ENCODE measurements around the gene DCXR.
A peak's percentile ranks its signal among the peaks of the same experiment; 100 is the strongest.

The DCXR gene

GRCh38 chr17:82055023-82055964 lies 17.8 kb upstream of the DCXR start:
- no peak for DNase-seq (ENCODE audit: low spot score)

- DNase-seq (ENCODE audit: low spot score): no peak
Observed at GRCh38 chr17:82054351-82055022, 17.0 kb upstream of the DCXR start.

GRCh38 chr17:82053556-82054263 lies 16.2 kb upstream of the DCXR start:
- no peak for DNase-seq (ENCODE audit: low spot score)

GRCh38 chr17:82053130-82053529 lies 15.6 kb upstream of the DCXR start:
- DNase-seq (ENCODE audit: low spot score): no peak

DNA sequence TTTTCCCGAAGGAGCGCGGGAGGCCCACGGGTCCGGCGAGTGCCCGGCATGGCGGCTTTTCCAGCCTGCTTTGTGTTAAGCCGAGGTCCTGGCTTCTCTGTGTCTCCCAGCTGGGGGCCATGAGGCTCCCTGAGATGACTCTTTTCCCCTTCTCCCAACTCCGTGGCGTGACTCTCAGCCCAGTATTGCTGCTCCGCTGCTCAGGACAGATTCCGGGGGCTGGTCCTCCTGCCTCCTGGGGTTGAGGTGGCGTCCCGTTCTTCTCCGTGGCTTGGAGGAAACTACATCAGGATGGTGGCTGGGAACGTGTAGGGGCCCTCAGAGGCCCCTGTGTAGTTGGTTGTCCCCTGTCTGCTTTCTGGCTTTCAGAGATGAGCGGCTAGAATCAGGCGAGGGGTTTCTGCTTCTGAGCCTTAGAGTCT lies 15.2 kb upstream of the DCXR start:
- DNase-seq (ENCODE audit: low spot score): no peak

GRCh38 chr17:82051776-82052637 lies 14.5 kb upstream of the DCXR start, which contains the start of the genes GPS1 and RFNG:
TSS of gene GPS1 (plus strand) at chr17:82051898. CDS start at chr17:82051932, 34 bp downstream.
TSS of gene RFNG (minus strand) at chr17:82051811. CDS start at chr17:82051766, 45 bp downstream.
- peak; percentile 69 for DNase-seq (ENCODE audit: low spot score)

DNA sequence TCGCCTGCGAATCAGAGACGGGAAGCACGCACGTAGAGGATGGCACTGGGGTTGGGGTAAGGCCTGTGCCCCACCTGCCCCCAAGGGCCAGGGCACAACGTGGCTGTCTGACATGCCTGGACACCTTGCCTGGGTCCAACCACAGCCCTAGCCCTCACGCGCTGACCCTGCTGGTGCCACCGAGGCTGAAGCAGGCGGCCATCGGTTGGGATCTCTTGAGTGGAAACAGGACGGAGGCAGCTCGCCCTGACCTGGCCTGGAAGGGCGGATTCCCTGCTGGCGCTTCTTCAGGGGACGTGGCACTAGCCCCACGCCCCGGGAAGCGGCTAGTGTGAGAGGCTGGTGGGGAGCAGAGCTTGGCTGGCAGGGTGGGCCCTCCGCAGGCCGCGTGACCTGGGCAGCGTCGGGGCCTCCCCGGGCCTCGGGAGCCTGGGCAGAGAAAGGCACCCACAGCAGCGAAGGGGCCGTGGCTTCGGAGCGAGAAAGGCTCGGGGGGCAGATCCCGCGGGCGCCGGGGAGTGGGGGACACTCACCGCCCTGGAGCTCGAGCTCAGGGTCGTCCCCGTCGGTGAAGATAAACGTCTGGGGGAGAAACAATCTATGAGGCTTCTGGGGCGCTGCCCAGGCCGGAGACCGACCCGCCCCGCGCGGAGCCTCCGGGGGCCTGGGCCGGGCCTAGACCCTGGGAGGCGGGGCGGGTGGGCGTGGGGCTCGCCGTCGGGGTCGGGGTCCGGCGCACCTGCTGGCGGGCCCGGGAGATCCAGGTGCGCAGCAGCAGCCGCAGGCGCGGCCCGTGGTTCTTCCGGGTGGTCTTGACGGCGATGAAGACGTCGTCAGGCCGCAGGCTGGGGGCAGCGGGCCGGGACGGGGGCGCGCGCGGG lies 13.5 kb upstream of the DCXR start:
- DNase-seq (ENCODE audit: low spot score): no peak

GRCh38 chr17:82050152-82050760 lies 12.8 kb upstream of the DCXR start:
- DNase-seq (ENCODE audit: low spot score): no peak

DNA sequence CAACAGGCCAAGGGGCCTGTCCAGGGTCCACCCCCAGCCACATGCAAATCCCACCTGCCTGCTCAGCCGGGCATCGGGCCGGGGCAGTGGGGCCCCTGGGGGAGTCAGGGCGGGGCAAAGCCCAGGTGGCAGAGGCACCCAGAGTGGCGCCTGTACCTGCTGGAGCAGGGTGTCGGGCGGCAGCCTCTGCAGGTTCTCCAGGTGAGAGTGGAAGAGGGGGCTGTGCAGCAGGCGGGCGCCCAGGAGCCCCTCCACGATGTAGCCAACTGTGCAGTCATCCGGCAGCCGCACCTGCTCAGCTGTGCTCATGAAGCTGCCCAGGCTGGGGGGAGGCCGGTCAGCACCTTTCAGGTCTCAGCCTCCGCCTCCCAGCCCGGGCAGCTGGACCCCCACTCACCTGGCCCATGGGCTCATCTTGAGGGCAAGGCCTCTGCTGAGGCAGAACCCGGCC lies 12.0 kb upstream of the DCXR start:
- no peak for DNase-seq (ENCODE audit: low spot score)

- DNase-seq (ENCODE audit: low spot score): no peak
Observed at GRCh38 chr17:82049106-82049505, 11.6 kb upstream of the DCXR start.

DNA sequence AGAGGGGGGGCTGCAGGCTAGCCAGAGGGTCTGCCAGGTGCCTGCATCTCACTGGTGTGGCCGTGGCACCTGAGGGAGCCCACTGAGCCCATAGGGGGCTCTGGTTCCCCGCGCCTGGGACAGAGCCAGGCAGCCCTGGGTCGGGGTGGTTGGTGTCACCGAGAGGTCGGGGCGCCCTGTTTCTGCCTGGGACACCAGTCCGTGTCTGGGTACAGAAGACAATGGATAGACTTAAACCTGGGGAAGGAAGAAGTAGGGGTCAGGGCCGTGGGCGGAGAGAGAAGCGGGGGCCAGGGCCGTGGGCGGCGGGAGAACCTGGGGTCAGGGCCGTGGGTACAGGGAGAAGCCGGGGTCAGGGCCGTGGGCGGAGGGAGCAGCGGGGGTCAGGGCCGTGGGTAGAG lies 11.1 kb upstream of the DCXR start:
- DNase-seq (ENCODE audit: low spot score): no peak

GRCh38 chr17:82047914-82048570 lies 10.5 kb upstream of the DCXR start:
- DNase-seq (ENCODE audit: low spot score): no peak

DNA sequence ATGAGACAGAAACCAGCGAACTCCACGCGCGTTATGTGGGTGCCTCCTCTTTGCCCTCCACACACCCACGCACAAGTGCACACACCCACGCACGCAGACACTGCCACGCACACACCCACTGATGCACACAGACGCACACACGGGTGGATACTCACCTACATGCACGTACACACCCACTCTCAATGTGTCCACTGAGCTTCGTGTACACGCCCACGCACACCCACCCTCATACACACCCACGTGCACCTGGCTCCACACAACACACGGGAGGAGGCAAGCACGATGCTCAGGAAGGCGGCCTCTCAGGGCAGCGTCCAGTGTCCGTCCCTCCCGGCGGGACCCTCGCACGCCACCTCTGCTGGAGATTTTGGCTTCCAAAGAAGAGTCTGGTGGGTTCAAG lies 9.9 kb upstream of the DCXR start:
- no peak for DNase-seq (ENCODE audit: low spot score)

GRCh38 chr17:82046903-82047302 lies 9.4 kb upstream of the DCXR start:
- no peak for DNase-seq (ENCODE audit: low spot score)

DNA sequence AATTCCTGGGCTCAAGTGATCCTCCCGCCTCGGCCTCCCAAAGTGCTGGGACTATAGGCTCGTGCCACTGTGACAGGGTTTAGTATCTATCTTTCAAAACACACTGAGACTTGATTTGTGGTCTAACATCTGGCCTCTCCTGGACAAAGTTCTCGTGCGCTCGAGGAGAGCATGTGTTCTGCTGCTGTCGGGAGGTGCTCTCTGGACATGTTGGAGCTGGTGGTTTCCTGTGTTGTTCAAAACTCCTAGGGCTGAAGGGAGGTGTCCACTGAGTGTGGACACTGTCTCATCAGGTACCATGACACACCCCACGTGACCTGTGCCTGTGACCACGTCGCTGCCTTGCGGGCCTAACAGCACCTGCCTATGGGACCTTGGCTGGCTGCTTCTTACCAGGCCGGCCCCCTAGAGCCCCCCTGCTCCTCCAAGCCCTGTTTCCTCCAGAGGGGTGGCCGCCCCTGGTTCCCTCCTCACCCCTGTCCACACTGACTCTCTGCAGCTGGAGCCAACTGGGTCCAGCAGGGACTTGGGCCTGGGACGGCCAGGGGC lies 8.5 kb upstream of the DCXR start:
- no peak for DNase-seq (ENCODE audit: low spot score)

DNA sequence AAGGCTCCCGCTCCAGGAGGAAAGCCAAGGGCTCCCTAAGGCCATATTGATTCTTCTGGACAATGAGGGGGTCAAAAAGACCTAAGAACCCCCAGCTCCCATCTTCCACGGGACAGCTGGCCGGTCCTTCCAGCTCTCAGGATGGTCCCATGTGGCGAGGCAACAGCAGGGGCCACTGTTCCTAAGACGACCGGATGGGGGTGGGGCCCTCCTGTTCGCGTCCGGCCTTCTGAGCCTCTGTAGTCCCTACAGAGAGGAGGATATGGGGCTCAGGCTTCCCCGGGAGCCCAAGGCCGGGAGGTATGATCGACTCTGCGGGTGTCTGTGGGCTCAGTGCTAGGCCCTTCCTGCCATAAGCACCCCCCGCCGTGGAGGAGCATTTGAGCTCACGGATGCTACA lies 6.0 kb upstream of the DCXR start:
- DNase-seq (ENCODE audit: low spot score): no peak

DNA sequence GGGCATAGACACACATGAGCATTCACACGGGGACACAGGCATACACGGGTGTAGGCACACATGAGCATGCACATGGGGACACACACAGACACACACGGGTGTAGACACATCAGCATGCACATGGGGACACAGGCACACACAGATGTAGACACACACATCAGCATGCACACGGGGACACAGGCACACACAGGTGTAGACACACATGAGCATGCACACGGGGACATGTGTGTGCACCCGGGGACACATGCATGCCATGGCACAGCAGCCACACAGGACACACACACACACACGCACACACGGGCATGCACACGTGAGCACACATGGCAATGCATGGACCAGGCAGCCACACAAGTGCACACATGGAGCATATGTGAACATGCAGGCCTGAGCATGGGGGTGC lies 5.2 kb upstream of the DCXR start:
- no peak for DNase-seq (ENCODE audit: low spot score)

DNA sequence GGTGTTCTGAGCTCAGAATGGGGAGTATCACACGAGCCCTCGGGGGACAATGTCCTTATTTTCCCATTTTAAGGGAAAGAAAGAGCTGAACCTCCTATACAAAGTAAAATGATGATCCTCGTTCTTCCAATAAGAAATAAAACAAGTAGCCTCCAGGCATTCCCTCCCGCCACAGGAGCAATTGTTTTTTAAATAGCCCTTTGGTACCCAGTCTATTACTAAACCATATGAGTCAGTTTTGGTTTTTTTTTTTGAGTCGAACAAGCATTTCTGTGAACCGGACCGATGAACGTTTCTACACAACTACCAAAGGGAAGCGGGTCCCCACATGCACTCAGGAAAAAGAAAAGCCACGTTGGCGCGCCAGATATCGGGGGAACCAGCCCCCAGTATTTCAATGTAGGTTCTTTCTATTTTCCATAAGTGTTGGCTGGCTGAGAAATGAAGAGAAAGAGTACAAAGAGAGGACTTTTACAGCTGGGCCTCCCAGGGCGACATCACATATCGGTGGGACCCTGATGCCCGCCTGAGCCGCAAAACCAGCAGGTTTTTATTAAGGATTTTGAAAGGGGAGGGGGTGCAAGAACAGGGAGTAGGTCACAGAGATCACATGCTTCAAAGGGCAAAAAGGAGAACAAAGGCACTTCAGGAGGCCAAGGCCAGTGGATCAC lies 3.8 kb upstream of the DCXR start:
- DNase-seq (ENCODE audit: low spot score): no peak
